GM18502 (cell line): ENCODE measurements around the gene GTSF1L.

ENCODE experiments used
- ATAC-seq: cut with Tn5 transposase; IDR thresholded peaks from one replicate; pipeline ENCODE4 v1.9.1; 2021; ENCODE audit warnings: mild to moderate bottlenecking; ENCODE audit not compliant: unreplicated experiment, poor library complexity

Gene GTSF1L

DNA sequence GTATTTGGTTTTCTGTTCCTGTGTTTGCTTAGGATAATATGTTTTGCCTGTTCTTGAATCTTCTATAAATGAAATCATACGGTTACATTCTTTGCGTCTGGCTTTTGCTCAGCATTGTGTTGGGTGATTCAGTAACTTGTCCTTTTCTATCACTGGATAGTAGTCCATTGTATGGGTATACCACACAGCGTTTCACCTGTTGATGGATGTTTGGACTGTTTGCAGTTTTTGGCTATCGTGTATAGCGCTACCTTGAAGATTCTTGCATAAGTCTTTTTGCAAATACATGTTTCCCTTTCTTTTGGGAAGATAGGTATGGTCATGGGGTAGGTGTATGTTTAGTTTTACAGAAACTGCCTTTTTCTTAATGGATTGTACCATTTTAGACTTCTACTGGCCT is 50.4 kb downstream of the GTSF1L start:
- ATAC-seq = no peak
